HepG2 (cell line): Measurements from ENCODE around the gene VTN. TPM values are rescaled to one million over a fixed set of nuclear protein-coding genes. Genes with fewer than 3 reads are reported as not detected.
A peak's percentile ranks its signal among the peaks of the same experiment; 100 is the strongest.

Experiments
- CHD2 ChIP-seq: IDR thresholded peaks from 2 replicates; pipeline ENCODE4 v1.6.1; 2011; ENCODE audit warnings: low read depth, low read length, improper control_type of control experiment
- DPF2 ChIP-seq: sonication (generic); formaldehyde crosslinking; IDR thresholded peaks from 2 replicates; pipeline ENCODE4 v1.4.0; 2020; ENCODE audit warnings: mild to moderate bottlenecking, low read depth, missing genetic modification reagents, borderline replicate concordance
- EHMT2 ChIP-seq: fragments of 200-600 bp; sonication (generic); IDR thresholded peaks from 2 replicates; pipeline ENCODE4 v1.7.0; 2017; ENCODE audit warnings: antibody characterized with exemption, low read depth, low read length, borderline replicate concordance
- ESRRA ChIP-seq: sonication (generic); formaldehyde crosslinking; IDR thresholded peaks from 2 replicates; pipeline ENCODE4 v1.5.1; 2020; ENCODE audit warnings: mild to moderate bottlenecking, low read depth, missing genetic modification reagents
- HINFP ChIP-seq: sonication (generic); formaldehyde crosslinking; IDR thresholded peaks from 2 replicates; pipeline ENCODE4 v1.4.0; 2020; ENCODE audit warnings: low read depth, mild to moderate bottlenecking, missing genetic modification reagents
- MYNN ChIP-seq: sonication (generic); formaldehyde crosslinking; IDR thresholded peaks from 2 replicates; pipeline ENCODE4 v1.4.0; 2020; ENCODE audit warnings: mild to moderate bottlenecking, low read depth, missing genetic modification reagents
- RARA ChIP-seq: IDR thresholded peaks from 2 replicates; pipeline ENCODE4 v1.6.1; 2016; ENCODE audit warnings: missing genetic modification reagents, missing compliant biosample characterization
- RORA ChIP-seq: sonication (generic); formaldehyde crosslinking; IDR thresholded peaks from 2 replicates; pipeline ENCODE4 v1.5.0; 2020; ENCODE audit warnings: mild to moderate bottlenecking, missing genetic modification reagents, moderate library complexity
- TMF1 ChIP-seq: sonication (generic); formaldehyde crosslinking; IDR thresholded peaks from 2 replicates; pipeline ENCODE4 v1.8.1; 2022; ENCODE audit warnings: low read depth, missing genetic modification reagents
- ZBTB3 ChIP-seq: sonication (generic); formaldehyde crosslinking; IDR thresholded peaks from 2 replicates; pipeline ENCODE4 v1.4.0; 2020; ENCODE audit warnings: low read depth, mild to moderate bottlenecking, moderate library complexity, missing genetic modification reagents, borderline replicate concordance
- ZBTB49 ChIP-seq: sonication (generic); formaldehyde crosslinking; IDR thresholded peaks from 2 replicates; pipeline ENCODE4 v1.4.0; 2020; ENCODE audit warnings: missing genetic modification reagents, borderline replicate concordance
- ZC3H13 ChIP-seq: sonication (generic); formaldehyde crosslinking; IDR thresholded peaks from 2 replicates; pipeline ENCODE4 v1.8.1; 2023; ENCODE audit warnings: mild to moderate bottlenecking, missing genetic modification reagents, moderate library complexity
- ZNF232 ChIP-seq: sonication (generic); formaldehyde crosslinking; IDR thresholded peaks from 2 replicates; pipeline ENCODE4 v1.4.0; 2020; ENCODE audit warnings: missing genetic modification reagents, borderline replicate concordance
- ZNF234 ChIP-seq: sonication (generic); formaldehyde crosslinking; conservative IDR thresholded peaks from 2 replicates; pipeline ENCODE4 v1.5.1; 2020; ENCODE audit warnings: mild to moderate bottlenecking, missing genetic modification reagents
- ZNF281 ChIP-seq: sonication (generic); formaldehyde crosslinking; IDR thresholded peaks from 2 replicates; pipeline ENCODE4 v1.4.0; 2020; ENCODE audit warnings: missing genetic modification reagents, borderline replicate concordance
- ZNF430 ChIP-seq: sonication (generic); formaldehyde crosslinking; IDR thresholded peaks from 2 replicates; pipeline ENCODE4 v1.9.0; 2021; ENCODE audit warnings: mild to moderate bottlenecking, missing genetic modification reagents
- ZNF792 ChIP-seq: IDR thresholded peaks from 2 replicates; pipeline ENCODE4 v1.6.1; 2016
- ZNF850 ChIP-seq: sonication (generic); formaldehyde crosslinking; conservative IDR thresholded peaks from 2 replicates; pipeline ENCODE4 v1.9.0; 2021; ENCODE audit warnings: mild to moderate bottlenecking, missing genetic modification reagents
- ZNF883 ChIP-seq: sonication (generic); formaldehyde crosslinking; IDR thresholded peaks from 2 replicates; pipeline ENCODE4 v1.5.1; 2020; ENCODE audit warnings: mild to moderate bottlenecking, missing genetic modification reagents; ENCODE audit errors: not compliant biosample characterization
- ZSCAN30 ChIP-seq: sonication (generic); formaldehyde crosslinking; IDR thresholded peaks from 2 replicates; pipeline ENCODE4 v1.5.0; 2020; ENCODE audit warnings: mild to moderate bottlenecking, missing genetic modification reagents
- polyA plus RNA-seq, 8 experiments: library from polyadenylated mRNA; depleted of rRNA in 3 of 8; stranded (reverse) in 7 of 8; unstranded in 1 of 8; fragments of >200 nt; fragmentation: Illumina TruSeq in 4 of 8; extraction: Trizol in 4 of 8; gene quantifications; 2 replicates each; pipeline versions ENCODE4 v1.2.1 to v1.2.3, GENCODE V29; 2011 to 2016; ENCODE audit warnings: low read depth in 4 of 8, missing spikeins in 1 of 8, mixed read lengths in 1 of 8; ENCODE audit not compliant: insufficient read depth in 1 of 8
- total RNA-seq, 5 experiments: library from RNA; depleted of rRNA; stranded (reverse); fragments of >200 nt; fragmentation: Illumina TruSeq; extraction: Trizol; gene quantifications; 2 replicates each; pipeline ENCODE4 v1.2.3, GENCODE V29; 2016; ENCODE audit warnings: low read depth in 1 of 5
- TF ChIP-seq, protein P1 (sequence below): sonication (generic); formaldehyde crosslinking; IDR thresholded peaks from 2 replicates; pipeline ENCODE4 v1.4.0; 2020; ENCODE audit warnings: missing genetic modification reagents

The VTN gene
- total and polyA plus RNA-seq, 2 of the 13 experiments (the other 11 are each of a cell fraction or from before 2014, with no cell fraction given): 108 to 131 TPM

- TF ChIP-seq HINFP: peak; percentile 58; the same call in 1 of the 2 replicates
- TF ChIP-seq RARA (CRISPR knock-in tag): peak; percentile 96
- peak; percentile 86; the same call in 1 of the 2 replicates for TF ChIP-seq ZNF232 (CRISPR knock-in tag)
- TF ChIP-seq TMF1 (CRISPR knock-in tag): peak; percentile 11; the same call in 1 of the 2 replicates
- TF ChIP-seq DPF2: peak; percentile 94
- TF ChIP-seq ZNF883 (CRISPR knock-in tag): peak; percentile 60
- TF ChIP-seq ZNF234 (CRISPR knock-in tag): no peak
- TF ChIP-seq, protein P1, sequence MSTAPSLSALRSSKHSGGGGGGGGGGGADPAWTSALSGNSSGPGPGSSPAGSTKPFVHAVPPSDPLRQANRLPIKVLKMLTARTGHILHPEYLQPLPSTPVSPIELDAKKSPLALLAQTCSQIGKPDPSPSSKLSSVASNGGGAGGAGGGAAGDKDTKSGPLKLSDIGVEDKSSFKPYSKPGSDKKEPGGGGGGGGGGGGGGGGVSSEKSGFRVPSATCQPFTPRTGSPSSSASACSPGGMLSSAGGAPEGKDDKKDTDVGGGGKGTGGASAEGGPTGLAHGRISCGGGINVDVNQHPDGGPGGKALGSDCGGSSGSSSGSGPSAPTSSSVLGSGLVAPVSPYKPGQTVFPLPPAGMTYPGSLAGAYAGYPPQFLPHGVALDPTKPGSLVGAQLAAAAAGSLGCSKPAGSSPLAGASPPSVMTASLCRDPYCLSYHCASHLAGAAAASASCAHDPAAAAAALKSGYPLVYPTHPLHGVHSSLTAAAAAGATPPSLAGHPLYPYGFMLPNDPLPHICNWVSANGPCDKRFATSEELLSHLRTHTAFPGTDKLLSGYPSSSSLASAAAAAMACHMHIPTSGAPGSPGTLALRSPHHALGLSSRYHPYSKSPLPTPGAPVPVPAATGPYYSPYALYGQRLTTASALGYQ (CRISPR knock-in tag): peak; percentile 92
- TF ChIP-seq ZC3H13 (CRISPR knock-in tag): peak; percentile 26; the same call in 1 of the 2 replicates
- TF ChIP-seq RORA (CRISPR knock-in tag): no peak
- TF ChIP-seq ZBTB3 (CRISPR knock-in tag): peak; percentile 93
- TF ChIP-seq ZSCAN30 (CRISPR knock-in tag): no peak
- no peak for TF ChIP-seq MYNN
- TF ChIP-seq ZNF281 (CRISPR knock-in tag): peak; percentile 86; the same call in 1 of the 2 replicates
- TF ChIP-seq ZNF792 (CRISPR knock-in tag): peak; percentile 66; the same call in 1 of the 2 replicates
- no peak for TF ChIP-seq CHD2
- TF ChIP-seq ZBTB49 (CRISPR knock-in tag): no peak
- TF ChIP-seq ESRRA (CRISPR knock-in tag): peak; percentile 78
- TF ChIP-seq ZNF430 (CRISPR knock-in tag): peak; percentile 71; the same call in 1 of the 2 replicates
- TF ChIP-seq ZNF850 (CRISPR knock-in tag): no peak
- TF ChIP-seq EHMT2: peak; percentile 31; the same call in 1 of the 2 replicates
These were observed at the start of gene VTN (continued) for GRCh38 chr17:28370035-28370743.
